DMS 273 treated with DMSO at 0.1 percent for 48 hours (cell line): ENCODE measurements around the gene CLEC16A.
A peak's percentile ranks its signal among the peaks of the same experiment; 100 is the strongest.

Experiments
- DNase-seq: peaks from one replicate; lab custom pipeline; 2025; lab: John Stamatoyannopoulos, UW

The CLEC16A gene

DNA sequence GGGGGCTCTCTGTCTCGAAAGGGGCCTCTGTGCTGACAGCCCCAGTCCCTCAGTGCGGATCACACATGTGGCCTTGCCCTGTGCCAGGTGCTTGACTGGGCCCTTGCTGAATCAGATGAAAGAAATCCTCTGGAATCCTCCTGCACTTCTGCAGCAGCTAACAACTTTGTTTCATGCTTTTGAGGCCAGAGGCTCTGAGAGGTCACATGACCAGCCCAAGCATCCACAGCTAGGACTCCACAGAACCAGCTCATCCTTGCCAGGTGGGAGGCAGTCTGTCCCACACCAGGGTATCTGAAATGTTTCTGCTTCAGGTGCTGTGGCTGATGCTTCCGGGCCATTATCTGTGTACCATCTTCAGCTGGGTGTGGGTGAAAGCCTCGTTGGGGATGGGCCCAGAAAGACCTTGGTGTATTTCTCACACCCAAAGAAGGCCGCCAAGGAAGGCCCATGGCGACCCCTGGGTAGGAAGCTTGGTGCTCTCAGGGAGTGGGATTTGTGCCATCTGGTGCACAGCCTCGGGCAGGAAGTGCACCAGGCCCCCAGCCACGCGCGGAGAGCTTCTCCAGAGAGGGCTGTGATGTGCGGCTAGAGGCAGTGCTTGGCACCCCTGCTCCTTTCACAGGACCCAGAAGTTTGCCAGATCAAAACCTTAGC lies 143.8 kb downstream of the CLEC16A start:
- DNase-seq = no peak

DNA sequence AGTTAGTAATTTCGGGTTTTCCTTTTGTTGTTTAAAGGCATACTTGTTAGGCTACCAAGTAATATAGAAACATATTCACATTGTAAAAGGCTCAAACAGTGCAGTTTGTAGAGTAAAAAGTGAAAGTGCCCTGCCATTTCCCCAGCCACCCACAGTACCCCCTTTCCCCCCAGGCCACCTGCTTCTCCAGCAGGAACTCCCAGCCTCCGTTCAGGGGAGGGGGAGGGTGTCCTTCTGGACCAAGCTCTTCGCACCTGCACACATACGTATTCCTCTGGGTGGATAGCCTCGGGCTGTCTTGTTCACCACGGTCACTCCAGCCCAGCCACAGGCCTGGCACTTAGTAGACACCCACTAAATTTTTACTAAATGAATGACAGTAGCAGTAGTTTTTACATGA lies 144.5 kb downstream of the CLEC16A start:
- no peak for DNase-seq

GRCh38 chr16:11089504-11090124 lies 145.2 kb downstream of the CLEC16A start:
- no peak for DNase-seq

DNA sequence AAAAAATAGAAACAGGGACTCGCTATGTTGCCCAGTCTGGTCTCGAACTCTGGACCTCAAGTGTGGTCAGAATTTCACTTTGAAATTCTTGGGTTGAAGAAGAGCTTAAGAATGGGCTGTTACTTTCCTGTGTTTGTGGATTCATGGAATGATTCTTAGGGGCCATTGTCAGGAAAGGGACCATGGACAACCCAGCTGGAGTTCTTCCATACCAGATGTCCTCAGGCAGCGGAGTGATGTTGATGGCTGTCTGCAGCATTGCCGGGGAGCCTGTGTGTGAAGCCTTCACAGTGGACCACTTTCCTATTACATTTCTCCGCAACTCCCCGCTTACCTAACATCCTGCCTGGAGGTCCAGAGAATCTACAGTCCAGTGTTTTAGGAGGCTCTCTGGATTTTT lies 145.9 kb downstream of the CLEC16A start:
- DNase-seq = no peak

GRCh38 chr16:11091021-11091785 lies 146.8 kb downstream of the CLEC16A start:
- DNase-seq = no peak

DNA sequence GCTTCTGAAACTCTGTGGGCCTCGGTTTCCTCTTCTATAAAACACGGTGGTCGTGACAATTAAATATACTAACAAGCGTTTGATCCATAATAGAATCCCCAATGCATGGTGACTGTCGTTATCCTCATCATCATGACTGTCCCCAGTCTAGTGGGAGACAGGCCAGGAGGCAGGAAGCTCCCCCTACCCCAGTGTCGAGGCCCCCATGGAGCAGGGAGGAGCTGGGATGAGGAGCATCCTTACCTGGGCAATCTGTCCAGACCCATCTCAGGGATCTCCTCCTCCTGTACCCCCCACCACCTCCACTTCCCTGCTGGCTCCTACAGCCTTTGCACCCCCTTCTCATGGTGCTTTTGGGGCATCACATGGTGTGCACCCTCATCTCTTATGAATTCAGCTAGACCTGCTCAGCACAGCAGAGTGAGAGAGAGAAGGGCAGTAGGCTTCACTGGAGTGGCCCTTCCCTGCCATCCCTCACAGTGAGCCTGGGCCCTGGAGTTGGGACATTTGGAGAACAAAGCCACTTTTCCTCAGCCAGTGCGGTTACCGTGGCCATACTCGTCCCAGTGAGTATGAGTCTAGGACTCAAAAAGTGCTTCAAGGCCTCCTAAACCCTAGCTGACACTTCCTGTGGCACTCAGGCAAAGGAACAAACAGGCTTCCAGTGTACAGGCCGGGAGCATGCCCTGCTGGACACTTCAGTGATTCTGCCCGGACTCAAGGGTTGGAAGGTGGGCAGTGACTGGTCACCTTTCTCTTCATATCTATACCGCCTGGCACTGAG lies 148.6 kb downstream of the CLEC16A start:
- no peak for DNase-seq

DNA sequence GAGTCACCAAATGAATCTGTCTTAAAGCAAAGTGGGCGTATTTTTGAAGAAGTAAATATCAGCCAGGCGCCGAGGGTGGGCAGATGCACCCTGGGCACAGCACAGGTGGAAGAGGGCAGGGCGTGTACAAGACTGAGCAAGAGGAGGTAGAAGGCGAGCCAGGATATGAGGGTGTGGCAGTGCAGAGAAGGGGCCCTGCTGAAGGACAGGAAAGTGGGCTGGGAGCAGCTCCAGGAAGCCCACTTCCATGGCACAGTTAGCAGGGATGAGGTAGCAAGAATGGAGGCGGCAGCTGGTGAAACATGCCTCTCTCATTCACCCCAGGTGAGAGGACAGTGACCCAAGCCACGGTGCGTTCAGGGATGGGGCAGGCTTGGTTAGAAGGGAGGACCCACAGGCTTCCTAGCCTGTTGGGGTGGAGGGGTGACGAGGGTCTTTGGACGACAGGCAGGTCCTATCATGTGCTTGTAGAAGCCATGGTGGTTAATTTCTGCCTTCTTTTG lies 149.3 kb downstream of the CLEC16A start:
- DNase-seq = no peak

DNA sequence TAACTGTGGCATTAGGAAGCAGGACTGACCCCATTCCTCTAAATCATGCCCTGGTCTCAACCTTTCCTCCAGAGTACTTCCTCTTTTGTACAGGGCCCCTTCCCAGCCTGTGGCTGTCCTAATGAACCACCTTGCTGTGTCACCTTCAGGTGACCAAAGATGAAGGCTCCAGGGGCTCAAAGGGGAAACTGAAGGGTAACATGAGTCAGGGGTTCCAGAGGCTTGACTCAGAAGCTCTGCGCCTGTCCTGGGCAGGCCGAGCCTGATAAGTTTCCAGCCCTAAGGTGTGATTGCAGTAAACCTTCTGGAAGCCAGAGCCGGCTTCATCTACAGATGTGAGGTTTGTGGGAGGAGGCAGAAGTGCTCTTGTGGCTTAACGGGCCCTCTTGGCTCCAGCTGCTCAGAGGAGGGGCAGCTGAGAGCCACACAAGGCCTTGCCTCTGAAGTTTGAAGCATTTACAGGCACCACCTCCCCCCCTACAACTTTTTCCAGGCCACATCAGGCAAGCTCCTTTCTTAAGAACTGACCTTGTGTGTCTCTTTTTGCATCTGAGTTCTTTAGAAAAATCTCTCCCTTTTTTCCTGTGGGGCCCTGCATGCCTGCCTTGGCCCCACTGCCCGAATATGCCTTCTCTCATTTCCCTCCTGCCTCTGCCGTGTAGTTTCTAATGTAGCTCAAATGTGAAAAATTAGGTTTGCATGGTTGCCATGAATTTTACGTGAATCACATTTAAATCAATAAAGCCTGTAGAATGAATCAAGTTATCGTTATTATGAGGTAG lies 149.9 kb downstream of the CLEC16A start:
- no peak for DNase-seq

DNA sequence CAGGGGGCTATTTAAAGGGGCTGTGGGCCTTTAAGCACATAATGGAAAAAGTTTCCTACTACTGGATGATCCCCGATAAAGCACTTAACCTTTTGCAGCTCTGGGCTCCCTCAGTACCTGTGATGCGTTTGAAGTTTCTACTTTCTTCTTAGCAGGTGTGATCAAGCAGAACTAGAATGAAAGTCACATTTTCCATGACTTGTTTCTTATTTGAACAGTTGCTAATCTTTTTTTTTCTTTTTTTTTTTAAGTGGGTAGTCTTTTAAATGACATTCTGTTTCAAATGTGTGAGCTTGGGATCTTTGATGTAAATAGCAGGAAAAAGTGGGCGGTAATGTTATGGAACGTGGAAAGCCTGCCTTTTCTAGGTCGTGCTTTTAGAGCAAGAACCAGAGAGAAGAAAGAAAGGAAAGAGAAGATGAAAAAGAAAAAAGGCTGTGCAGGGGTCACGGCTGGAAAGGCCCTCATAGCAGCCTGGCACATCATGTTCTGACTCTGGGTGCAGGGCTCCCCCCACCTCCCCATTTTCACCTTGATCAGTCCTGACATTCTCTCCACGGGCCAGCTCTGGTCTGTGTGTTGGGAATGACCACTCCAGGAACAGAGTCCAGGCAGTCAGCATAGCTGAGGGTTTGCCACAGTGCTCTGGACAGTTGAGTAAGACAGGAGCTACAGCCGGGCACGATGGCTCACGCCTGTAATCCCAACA lies 150.6 kb downstream of the CLEC16A start:
- no peak for DNase-seq

GRCh38 chr16:11095935-11096334 lies 151.6 kb downstream of the CLEC16A start:
- DNase-seq = no peak

GRCh38 chr16:11097094-11097786 lies 152.9 kb downstream of the CLEC16A start:
- DNase-seq = no peak

- no peak for DNase-seq
Observed at GRCh38 chr16:11097787-11098167, 153.4 kb downstream of the CLEC16A start.

DNA sequence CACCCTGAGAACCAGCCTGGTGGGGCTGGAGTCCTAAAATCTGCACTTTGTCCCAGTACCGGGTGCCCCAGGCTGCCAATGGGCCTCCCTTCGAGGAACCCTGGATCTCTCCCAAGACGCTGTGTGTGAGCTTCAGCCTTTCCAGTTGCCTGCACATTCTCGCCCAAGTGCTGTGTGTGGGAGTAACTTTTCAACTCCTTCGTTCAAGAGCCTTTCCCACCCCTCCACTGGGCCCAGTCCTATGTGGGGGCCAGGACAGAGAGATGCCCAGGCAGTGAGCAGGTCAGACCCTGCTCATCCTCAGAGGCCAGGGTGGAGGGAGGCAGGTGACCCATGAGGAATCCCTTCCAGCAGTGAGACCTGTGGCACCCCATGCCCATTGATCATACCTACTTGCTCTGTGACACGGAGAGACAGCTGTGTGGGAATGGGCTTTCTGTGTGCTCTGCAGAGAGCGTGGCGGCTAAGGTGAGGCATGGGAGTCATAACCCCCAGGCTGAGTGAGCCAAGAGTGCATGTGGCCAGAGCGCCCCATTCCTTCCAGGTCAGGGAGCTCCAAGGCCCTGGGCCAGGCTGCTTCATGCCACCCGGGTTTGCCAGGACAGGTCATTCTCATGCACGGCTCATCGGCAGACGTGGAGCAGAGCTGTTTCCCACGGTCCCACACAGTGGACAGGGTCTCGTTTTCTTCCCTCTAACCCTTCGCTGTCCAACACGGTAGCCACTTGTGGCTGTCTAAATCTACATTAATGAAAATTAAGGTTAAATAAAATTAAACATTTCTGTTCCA lies 154.4 kb downstream of the CLEC16A start:
- no peak for DNase-seq

GRCh38 chr16:11099672-11100205 lies 155.4 kb downstream of the CLEC16A start:
- DNase-seq = no peak

DNA sequence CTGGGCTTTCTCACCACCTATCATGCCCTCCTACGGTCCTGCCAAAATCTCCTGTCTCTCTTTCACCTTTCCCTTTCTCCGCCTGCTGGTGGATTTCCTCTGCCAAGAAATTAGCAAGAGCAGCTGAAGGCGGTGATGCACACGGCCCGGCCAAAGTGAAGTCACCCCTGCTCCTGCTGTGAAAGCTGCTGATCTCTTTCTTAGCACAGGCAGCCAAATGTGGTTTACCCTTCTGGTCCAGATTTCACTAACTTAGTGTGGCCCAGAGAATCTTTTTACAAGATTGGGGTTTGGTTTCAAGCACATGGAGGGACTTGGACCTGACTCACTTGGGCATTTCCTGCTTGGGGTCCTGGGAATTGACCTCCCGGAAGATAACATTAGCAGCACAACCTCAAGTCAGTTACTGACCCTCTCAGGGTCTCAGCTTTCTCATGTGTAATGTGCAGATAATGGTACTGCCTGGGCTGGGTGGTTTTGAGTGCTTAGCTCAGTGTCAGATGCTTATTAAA lies 155.9 kb downstream of the CLEC16A start:
- peak; percentile 87 for DNase-seq

- no peak for DNase-seq
Observed at GRCh38 chr16:11101283-11101682, 156.9 kb downstream of the CLEC16A start.

- DNase-seq = peak; percentile 27
Observed at GRCh38 chr16:11101695-11102522, 157.5 kb downstream of the CLEC16A start.

DNA sequence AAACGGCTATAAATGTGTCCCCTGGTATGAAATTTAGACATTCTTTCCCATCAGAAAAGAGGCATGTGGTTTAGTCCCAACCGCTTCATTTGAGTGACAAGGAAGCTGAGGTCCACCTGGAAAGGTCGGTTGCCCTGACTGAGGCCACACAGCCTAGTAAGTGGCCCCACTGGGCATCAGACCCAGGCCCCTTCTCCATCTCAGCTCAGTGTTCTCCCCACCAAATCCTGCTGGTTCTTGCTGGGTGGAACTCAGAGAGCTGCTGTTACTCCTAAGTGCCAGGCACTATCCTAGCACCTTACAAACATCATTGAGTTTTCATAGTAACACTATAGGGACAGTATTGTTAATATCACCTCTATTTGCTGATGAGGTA lies 158.1 kb downstream of the CLEC16A start:
- no peak for DNase-seq
